H1 (cell line): ENCODE results near the gene RWDD1. TPM values are rescaled to one million over a fixed set of nuclear protein-coding genes. Genes with fewer than 3 reads are reported as not detected.

Experiments
- CTCF ChIA-PET: fragments of 300-600 bp; sonication (Branson Sonifier 250); formaldehyde crosslinking; loops from one replicate; lab custom pipeline; 2021; ENCODE audit not compliant: partially characterized antibody; lab: Charles Lee
- POLR2A ChIA-PET: fragments of 300-600 bp; sonication (Branson Sonifier 250); formaldehyde crosslinking; loops from one replicate; lab custom pipeline; 2021; ENCODE audit warnings: inconsistent platforms; ENCODE audit not compliant: partially characterized antibody; lab: Charles Lee
- DNase-seq, 2 experiments: peaks; one replicate each; pipeline versions ENCODE4 v3.0.0 to v3.0.0-alpha.2; 2010 to 2022; ENCODE audit warnings: low spot score in 2 of 2, low read depth in 1 of 2, mixed read lengths in 1 of 2
- FAIRE-seq: peaks from 2 replicates; lab custom pipeline; 2011; peaks lifted over from hg19 to GRCh38; lab: Jason Lieb, UNC
- H2AFZ ChIP-seq: 2 replicates; pipeline ENCODE4 v1.8.1; 2012; ENCODE audit warnings: low read length, inconsistent platforms
- H2AK5ac ChIP-seq: 2 replicates; pipeline ENCODE4 v1.6.1; 2013; ENCODE audit warnings: low read depth, low read length
- H2BK120ac ChIP-seq: replicated peaks from 2 replicates; pipeline ENCODE3; 2013; ENCODE audit warnings: low read depth, low read length, inconsistent platforms
- H2BK12ac ChIP-seq: 2 replicates; pipeline ENCODE4 v1.6.1; 2013; ENCODE audit warnings: low read depth, low read length
- H2BK15ac ChIP-seq: 2 replicates; pipeline ENCODE4 v1.6.1; 2013; ENCODE audit warnings: low read length
- H2BK20ac ChIP-seq: 2 replicates; pipeline ENCODE4 v1.6.1; 2013; ENCODE audit warnings: low read length
- H2BK5ac ChIP-seq: 2 replicates; pipeline ENCODE4 v1.6.1; 2013; ENCODE audit warnings: low read depth, low read length
- H3K14ac ChIP-seq: 2 replicates; pipeline ENCODE4 v1.6.1; 2013; ENCODE audit warnings: inconsistent platforms; ENCODE audit not compliant: insufficient read length
- H3K18ac ChIP-seq: 2 replicates; pipeline ENCODE4 v1.6.1; 2013; ENCODE audit warnings: low read length; ENCODE audit errors: extremely low read depth
- H3K23ac ChIP-seq: 2 replicates; pipeline ENCODE4 v1.6.1; 2013; ENCODE audit warnings: inconsistent platforms; ENCODE audit not compliant: insufficient read length
- H3K23me2 ChIP-seq: 2 replicates; pipeline ENCODE4 v1.6.1; 2013; ENCODE audit warnings: low read depth, low read length
- H3K27ac ChIP-seq: 2 replicates; pipeline ENCODE4 v1.6.1; 2011; ENCODE audit warnings: low read depth, low read length, inconsistent platforms
- H3K27me3 ChIP-seq, 4 experiments: replicated peaks in 1 of 4; 1 replicate in 1 of 4; 2 replicates in 3 of 4; pipeline versions ENCODE4 v1.6.1 to v1.8.1; 2011 to 2013; ENCODE audit warnings: low read length in 3 of 4, mild to moderate bottlenecking in 3 of 4, inconsistent platforms in 2 of 4, mixed read lengths in 2 of 4, moderate library complexity in 1 of 4; ENCODE audit not compliant: control insufficient read depth in 3 of 4, insufficient read depth in 3 of 4; ENCODE audit errors: extremely low read depth in 1 of 4
- H3K36me3 ChIP-seq, 4 experiments: 2 replicates each; pipeline versions ENCODE4 v1.6.1 to v1.8.1; 2011 to 2013; ENCODE audit warnings: mild to moderate bottlenecking in 4 of 4, low read length in 3 of 4, moderate library complexity in 2 of 4, control low read depth in 1 of 4, inconsistent platforms in 1 of 4; ENCODE audit not compliant: insufficient read depth in 4 of 4, control insufficient read depth in 2 of 4
- H3K4ac ChIP-seq: replicated peaks from 2 replicates; pipeline ENCODE3; 2013; ENCODE audit warnings: low read length, low read depth, mixed read lengths, inconsistent platforms; ENCODE audit not compliant: insufficient read length
- H3K4me1 ChIP-seq, 4 experiments: replicated peaks in 1 of 4; 1 replicate in 1 of 4; 2 replicates in 3 of 4; pipeline versions ENCODE4 v1.6.1 to v1.8.1; 2011 to 2013; ENCODE audit warnings: low read length in 3 of 4, inconsistent platforms in 2 of 4, mixed read lengths in 1 of 4; ENCODE audit not compliant: insufficient read depth in 4 of 4, control insufficient read depth in 3 of 4
- H3K4me2 ChIP-seq, 2 experiments: 2 replicates each; pipeline versions ENCODE4 v1.6.1 to v1.8.1; 2011 to 2013; ENCODE audit warnings: low read depth in 2 of 2, low read length in 2 of 2, control low read depth in 1 of 2, inconsistent platforms in 1 of 2, mild to moderate bottlenecking in 1 of 2; ENCODE audit not compliant: insufficient read depth in 1 of 2
- H3K4me3 ChIP-seq, 4 experiments: fragments of 200-600, 300-600 bp in 1 of 4; sonication (generic), shearing (Covaris generic), sonication (Bioruptor Twin) in 1 of 4; 2 replicates each; pipeline versions ENCODE4 v1.5.1 to v1.8.1; 2011 to 2016; ENCODE audit warnings: low read length in 4 of 4, low read depth in 3 of 4, control low read depth in 2 of 4, inconsistent platforms in 2 of 4, mild to moderate bottlenecking in 2 of 4, mixed read lengths in 1 of 4, moderate library complexity in 1 of 4; ENCODE audit not compliant: insufficient read depth in 2 of 4; ENCODE audit errors: extremely low read depth in 1 of 4
- H3K56ac ChIP-seq: replicated peaks from 2 replicates; pipeline ENCODE3; 2013; ENCODE audit warnings: low read depth, mild to moderate bottlenecking, mixed read lengths, low read length, inconsistent platforms; ENCODE audit not compliant: insufficient read length
- H3K79me1 ChIP-seq: 2 replicates; pipeline ENCODE4 v1.6.1; 2013; ENCODE audit warnings: low read depth, low read length, control low read depth
- H3K79me2 ChIP-seq, 2 experiments: 2 replicates each; pipeline versions ENCODE4 v1.6.1 to v1.8.1; 2012 to 2013; ENCODE audit warnings: low read length in 2 of 2, mild to moderate bottlenecking in 2 of 2, inconsistent platforms in 1 of 2; ENCODE audit not compliant: insufficient read depth in 2 of 2, control insufficient read depth in 1 of 2
- H3K9ac ChIP-seq, 4 experiments: replicated peaks in 1 of 4; 1 replicate in 1 of 4; 2 replicates in 3 of 4; pipeline versions ENCODE4 v1.6.1 to v1.8.1; 2011 to 2013; ENCODE audit warnings: low read depth in 3 of 4, low read length in 3 of 4, control low read depth in 2 of 4, mild to moderate bottlenecking in 2 of 4, moderate library complexity in 2 of 4, inconsistent platforms in 1 of 4; ENCODE audit errors: extremely low read depth in 1 of 4
- H3K9me3 ChIP-seq, 2 experiments: 2 replicates each; pipeline versions ENCODE4 v1.6.1 to v1.8.1; 2012 to 2013; ENCODE audit warnings: mild to moderate bottlenecking in 2 of 2, moderate library complexity in 2 of 2, control low read depth in 1 of 2, inconsistent platforms in 1 of 2, low read depth in 1 of 2, low read length in 1 of 2, mixed read lengths in 1 of 2; ENCODE audit not compliant: insufficient read depth in 2 of 2
- H4K20me1 ChIP-seq, 2 experiments: replicated peaks in 1 of 2; 2 replicates each; pipeline versions ENCODE3 to v1.8.1; 2011 to 2013; ENCODE audit warnings: inconsistent platforms in 2 of 2, low read length in 2 of 2, mild to moderate bottlenecking in 1 of 2; ENCODE audit not compliant: insufficient read depth in 2 of 2, control insufficient read depth in 1 of 2
- H4K5ac ChIP-seq: 2 replicates; pipeline ENCODE4 v1.6.1; 2013; ENCODE audit warnings: low read length, low read depth, mixed read lengths, inconsistent platforms; ENCODE audit not compliant: insufficient read length
- H4K8ac ChIP-seq: 2 replicates; pipeline ENCODE4 v1.8.0; 2013; ENCODE audit warnings: mild to moderate bottlenecking, moderate library complexity, low read length, inconsistent platforms; ENCODE audit not compliant: insufficient read depth; ENCODE audit errors: extremely low read depth
- H4K91ac ChIP-seq: replicated peaks from 2 replicates; pipeline ENCODE3; 2013; ENCODE audit warnings: low read length, mixed read lengths, inconsistent platforms; ENCODE audit not compliant: insufficient read length
- BRCA1 ChIP-seq: IDR thresholded peaks from 2 replicates; pipeline ENCODE4 v1.6.1; 2012; ENCODE audit warnings: low read depth, low read length, improper control_type of control experiment
- CBX5 ChIP-seq: fragments of 300-800, 300-1000 bp; sonication (generic); IDR thresholded peaks from 2 replicates; pipeline ENCODE4 v1.7.1; 2016; ENCODE audit warnings: antibody characterized with exemption, low read length, low read depth
- CBX8 ChIP-seq: fragments of 300-800, 300-1000 bp; sonication (generic); IDR thresholded peaks from 2 replicates; pipeline ENCODE4 v1.7.1; 2016; ENCODE audit warnings: low read depth, low read length, borderline replicate concordance
- CTBP2 ChIP-seq: IDR thresholded peaks from 2 replicates; pipeline ENCODE4 v1.7.0; 2011; ENCODE audit warnings: borderline replicate concordance, mild to moderate bottlenecking, moderate library complexity, mixed read lengths, low read length; ENCODE audit not compliant: insufficient read depth, insufficient read length
- E2F6 ChIP-seq: IDR thresholded peaks from 2 replicates; pipeline ENCODE4 v1.6.1; 2012; ENCODE audit warnings: inconsistent platforms
- EGR1 ChIP-seq: IDR thresholded peaks from 2 replicates; pipeline ENCODE4 v1.6.1; 2011; ENCODE audit warnings: low read depth, low read length, borderline replicate concordance
- EP300 ChIP-seq, 2 experiments: IDR thresholded peaks; 1 replicate in 1 of 2; 2 replicates in 1 of 2; pipeline ENCODE4 v1.6.1; 2011 to 2012; ENCODE audit warnings: low read depth in 2 of 2, low read length in 2 of 2, mild to moderate bottlenecking in 2 of 2, borderline replicate concordance in 1 of 2, inconsistent platforms in 1 of 2, moderate library complexity in 1 of 2
- GABPA ChIP-seq: IDR thresholded peaks from 2 replicates; pipeline ENCODE4 v1.6.1; 2011; ENCODE audit warnings: mild to moderate bottlenecking, low read length, moderate library complexity, borderline replicate concordance; ENCODE audit not compliant: insufficient read depth
- HDAC2 ChIP-seq, 2 experiments: fragments of 300-600 bp in 1 of 2; sonication (generic) in 1 of 2; IDR thresholded peaks; 2 replicates each; pipeline ENCODE4 v1.6.1; 2011 to 2012; ENCODE audit warnings: low read depth in 2 of 2, low read length in 2 of 2, mild to moderate bottlenecking in 2 of 2, moderate library complexity in 2 of 2, borderline replicate concordance in 1 of 2, inconsistent platforms in 1 of 2
- MAFK ChIP-seq: IDR thresholded peaks from 2 replicates; pipeline ENCODE4 v1.6.1; 2012; ENCODE audit warnings: low read depth, mild to moderate bottlenecking, improper control_type of control experiment, low read length
- RAD21 ChIP-seq, 2 experiments: IDR thresholded peaks in 1 of 2; conservative IDR thresholded peaks in 1 of 2; 2 replicates each; pipeline ENCODE4 v1.6.1; 2011; ENCODE audit warnings: low read depth in 2 of 2, low read length in 2 of 2, improper control_type of control experiment in 1 of 2, inconsistent platforms in 1 of 2, mild to moderate bottlenecking in 1 of 2, moderate library complexity in 1 of 2
- polyA plus RNA-seq, 7 experiments: library from polyadenylated mRNA; depleted of rRNA in 3 of 7; stranded (reverse) in 5 of 7; unstranded in 2 of 7; fragments of >200 nt in 5 of 7; fragments of 200-250 nt in 2 of 7; gene quantifications; 1 replicate in 5 of 7; 2 replicates in 1 of 7; 4 replicates in 1 of 7; pipeline versions ENCODE4 v1.2.1 to v1.2.3, GENCODE V29; 2011 to 2013; ENCODE audit warnings: missing spikeins in 2 of 7, mixed read lengths in 2 of 7
- total RNA-seq: library from RNA; stranded (reverse); fragmentation: NEBNext Ultra II Directional; extraction: Animal tissue kit (Norgen Biotek cat#: 25700); gene quantifications from 2 replicates; pipeline ENCODE4 v1.2.1, GENCODE V29; 2021
- TF ChIP-seq, protein P1 (sequence below): IDR thresholded peaks from 2 replicates; pipeline ENCODE4 v1.6.1; 2011; ENCODE audit warnings: low read depth, mild to moderate bottlenecking, low read length; ENCODE audit not compliant: insufficient read depth

The RWDD1 gene
- total and polyA plus RNA-seq, 2 of the 8 experiments (the other 6 are each of a cell fraction or from before 2014, with no cell fraction given): 19.5 to 35.2 TPM

DNA sequence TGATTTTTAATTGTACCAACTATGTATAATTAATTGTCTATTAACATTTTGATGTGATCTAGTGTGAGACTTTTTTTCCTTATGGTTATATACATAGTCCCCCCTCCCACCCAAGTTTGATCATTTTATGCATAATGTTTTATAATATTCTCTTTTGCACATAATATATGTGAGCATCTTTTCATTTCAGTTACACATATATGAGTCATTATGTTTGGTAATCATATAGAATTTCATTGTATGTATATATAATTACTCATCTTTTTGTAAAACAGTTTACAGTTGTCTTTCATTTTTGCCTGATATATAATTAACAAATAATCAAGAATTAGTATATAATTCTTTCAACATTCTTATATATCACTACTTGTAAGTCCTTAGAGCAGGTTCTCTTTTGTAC lies 15.0 kb downstream of the RWDD1 start:
- Histone ChIP-seq H3K27ac (no peak overlapping the region), H3K23me2 (peaks cover 3% of the 10 kb centered on the region; the same call in 1 of the 2 replicates), H2BK20ac (no peak overlapping the region), H3K4me1 (no peaks in the 10 kb centered on the region), H2AFZ (no peak overlapping the region), H4K91ac (no peak overlapping the region), H2BK15ac (no peak overlapping the region), H4K5ac (no peak overlapping the region), H4K20me1 (no peaks in the 10 kb centered on the region), H3K56ac (no peak overlapping the region), H3K27me3 (peaks cover 0 to 1% (median 0%) of the 10 kb centered on the region in 4 experiments; a peak in 1 of 7 replicates), H2BK120ac (no peak overlapping the region), H4K8ac (no peak overlapping the region), H3K23ac (no peak overlapping the region), H2AK5ac (no peak overlapping the region), H3K4ac (no peak overlapping the region), H3K18ac (no peak overlapping the region), H3K4me2 (no peak overlapping the region), H3K36me3 (peaks cover 0 to 23% (median 3%) of the 10 kb centered on the region in 4 experiments; a peak in 5 of 8 replicates), H2BK5ac (no peak overlapping the region), H3K4me3 (no peak overlapping the region), H3K79me2 (no peaks in the 10 kb centered on the region), H3K79me1 (no peaks in the 10 kb centered on the region), H3K9ac (no peak overlapping the region), H2BK12ac (no peak overlapping the region), H3K9me3 (no peaks in the 10 kb centered on the region), H3K14ac (no peak overlapping the region)
- ChIA-PET POLR2A (no interaction called here), CTCF (no interaction called here)
- FAIRE-seq (no peak), DNase-seq (no peak)
- no peak for TF ChIP-seq CBX8
- no peak for TF ChIP-seq E2F6
- TF ChIP-seq GABPA: no peak
- TF ChIP-seq RAD21 (IDR thresholded peaks at IDR 0.05 in 1 of 2, conservative IDR thresholded peaks at IDR 0.05 in 1 of 2; ENCODE audit: low read depth in 2 of 2, low read length in 2 of 2): no peak
- no peak for TF ChIP-seq CBX5
- no peak for TF ChIP-seq HDAC2 (IDR thresholded peaks at IDR 0.05; ENCODE audit: borderline replicate concordance in 1 of 2, low read depth in 2 of 2, low read length in 2 of 2)
- no peak for TF ChIP-seq EP300 (IDR thresholded peaks at IDR 0.05; ENCODE audit: borderline replicate concordance in 1 of 2, low read depth in 2 of 2, low read length in 2 of 2)
- TF ChIP-seq MAFK: no peak
- no peak for TF ChIP-seq BRCA1
- TF ChIP-seq EGR1: no peak
- TF ChIP-seq, protein P1, sequence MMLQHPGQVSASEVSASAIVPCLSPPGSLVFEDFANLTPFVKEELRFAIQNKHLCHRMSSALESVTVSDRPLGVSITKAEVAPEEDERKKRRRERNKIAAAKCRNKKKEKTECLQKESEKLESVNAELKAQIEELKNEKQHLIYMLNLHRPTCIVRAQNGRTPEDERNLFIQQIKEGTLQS: no peak
- TF ChIP-seq CTBP2: no peak
